GM23338 (cell line): Measurements from ENCODE around the gene ATP9A. TPM values are rescaled to one million over a fixed set of nuclear protein-coding genes. Genes with fewer than 3 reads are reported as not detected.

Experiments
- ATAC-seq: fragments of 200-7000 bp; cut with Tn5 transposase; 3 replicates; pipeline ENCODE4 v1.9.1; 2020
- DNase-seq: peaks from one replicate; pipeline ENCODE4 v3.0.0-alpha.2; 2015; ENCODE audit warnings: low spot score
- H2AFZ ChIP-seq: fragments of 200-600 bp; sonication (generic); 2 replicates; pipeline ENCODE4 v1.8.0; 2016; ENCODE audit warnings: antibody characterized with exemption, mild to moderate bottlenecking, moderate library complexity
- H3F3A ChIP-seq: fragments of 200-600 bp; sonication (generic); replicated peaks from 2 replicates; pipeline ENCODE4 v1.8.0; 2017; ENCODE audit warnings: antibody characterized with exemption, mixed run types, low read depth
- H3K27ac ChIP-seq: fragments of 200-600 bp; sonication (generic); 2 replicates; pipeline ENCODE4 v1.6.1; 2016; ENCODE audit warnings: low read depth
- H3K27me3 ChIP-seq: fragments of 200-600 bp; sonication (generic); 2 replicates; pipeline ENCODE4 v1.8.0; 2016; ENCODE audit warnings: mild to moderate bottlenecking, mixed run types, moderate library complexity; ENCODE audit not compliant: insufficient read depth
- H3K36me3 ChIP-seq: fragments of 200-600 bp; sonication (generic); 2 replicates; pipeline ENCODE4 v1.8.0; 2016; ENCODE audit warnings: mild to moderate bottlenecking; ENCODE audit not compliant: insufficient read depth
- H3K4me1 ChIP-seq: fragments of 200-600 bp; sonication (generic); 2 replicates; pipeline ENCODE4 v1.8.0; 2016; ENCODE audit warnings: mild to moderate bottlenecking, moderate library complexity; ENCODE audit not compliant: insufficient read depth
- H3K4me2 ChIP-seq: fragments of 200-600 bp; sonication (generic); 2 replicates; pipeline ENCODE4 v1.7.1; 2017; ENCODE audit warnings: mixed run types
- H3K4me3 ChIP-seq: fragments of 200-600 bp; sonication (generic); 2 replicates; pipeline ENCODE4 v1.6.1; 2016; ENCODE audit warnings: mixed run types
- H3K79me2 ChIP-seq: fragments of 200-600 bp; sonication (generic); replicated peaks from 2 replicates; pipeline ENCODE4 v1.8.0; 2017; ENCODE audit warnings: mild to moderate bottlenecking; ENCODE audit not compliant: insufficient read depth
- H3K9me2 ChIP-seq: fragments of 200-600 bp; sonication (generic); 2 replicates; pipeline ENCODE4 v1.8.0; 2017; ENCODE audit not compliant: insufficient read depth
- H4K20me1 ChIP-seq: fragments of 200-600 bp; sonication (generic); replicated peaks from 2 replicates; pipeline ENCODE4 v1.8.0; 2017; ENCODE audit warnings: mild to moderate bottlenecking; ENCODE audit not compliant: insufficient read depth
- H3K27ac Mint-ChIP-seq: 2 replicates; pipeline ENCODE4 v1.8.0; 2020; ENCODE audit warnings: inconsistent platforms, mild to moderate bottlenecking, moderate library complexity, mixed read lengths
- H3K27me3 Mint-ChIP-seq: 3 replicates; pipeline ENCODE4 v1.8.0; 2022; ENCODE audit warnings: low read depth, mild to moderate bottlenecking, moderate library complexity, mixed read lengths, inconsistent platforms; ENCODE audit not compliant: insufficient read depth, poor library complexity
- H3K36me3 Mint-ChIP-seq: 3 replicates; pipeline ENCODE4 v1.8.0; 2021; ENCODE audit warnings: low read depth, mild to moderate bottlenecking, inconsistent platforms, moderate library complexity, mixed read lengths
- H3K4me1 Mint-ChIP-seq: 3 replicates; pipeline ENCODE4 v1.8.0; 2020; ENCODE audit warnings: mild to moderate bottlenecking, inconsistent platforms, mixed read lengths
- H3K4me3 Mint-ChIP-seq: 3 replicates; pipeline ENCODE4 v1.8.0; 2021; ENCODE audit warnings: moderate library complexity, mild to moderate bottlenecking, inconsistent platforms, mixed read lengths
- H3K9me3 Mint-ChIP-seq: 3 replicates; pipeline ENCODE4 v1.8.0; 2020; ENCODE audit warnings: moderate library complexity, mild to moderate bottlenecking, inconsistent platforms, mixed read lengths
- CREB1 ChIP-seq: fragments of 250-450 bp; sonication (Bioruptor Pico); IDR thresholded peaks from 2 replicates; pipeline ENCODE4 v1.5.0; 2020; ENCODE audit warnings: low read depth, mild to moderate bottlenecking, moderate library complexity
- CTCF ChIP-seq, 2 experiments: fragments of 200-600 bp in 1 of 2; sonication (generic) in 1 of 2; conservative IDR thresholded peaks; 2 replicates each; pipeline versions ENCODE4 v1.5.1 to v1.6.1; 2016 to 2017; ENCODE audit warnings: antibody characterized with exemption in 2 of 2, low read depth in 2 of 2, mild to moderate bottlenecking in 2 of 2, moderate library complexity in 1 of 2
- ETS1 ChIP-seq: IDR thresholded peaks from 2 replicates; pipeline ENCODE4 v1.6.1; 2016; ENCODE audit warnings: antibody characterized with exemption
- EZH2 ChIP-seq: fragments of 200-600 bp; sonication (generic); IDR thresholded peaks from one replicate; pipeline ENCODE4 v1.8.0; 2017; ENCODE audit warnings: antibody characterized with exemption, mild to moderate bottlenecking, low read depth; ENCODE audit not compliant: unreplicated experiment
- EZH2phosphoT487 ChIP-seq: fragments of 200-600 bp; sonication (generic); IDR thresholded peaks from one replicate; pipeline ENCODE4 v1.8.1; 2018; ENCODE audit warnings: antibody characterized with exemption; ENCODE audit not compliant: unreplicated experiment
- JUNB ChIP-seq: IDR thresholded peaks from one replicate; pipeline ENCODE4 v1.6.1; 2016; ENCODE audit warnings: antibody characterized with exemption; ENCODE audit not compliant: unreplicated experiment
- NANOG ChIP-seq: IDR thresholded peaks from 2 replicates; pipeline ENCODE4 v1.6.1; 2016; ENCODE audit warnings: antibody characterized with exemption, borderline replicate concordance
- POLR2AphosphoS5 ChIP-seq: IDR thresholded peaks from 2 replicates; pipeline ENCODE4 v1.6.1; 2016; ENCODE audit warnings: antibody characterized with exemption, low read depth
- REST ChIP-seq: IDR thresholded peaks from one replicate; pipeline ENCODE4 v1.6.1; 2018; ENCODE audit warnings: antibody characterized with exemption; ENCODE audit not compliant: unreplicated experiment
- STAT1 ChIP-seq: IDR thresholded peaks from one replicate; pipeline ENCODE4 v1.6.1; 2016; ENCODE audit warnings: antibody characterized with exemption; ENCODE audit not compliant: unreplicated experiment
- ZNF114 ChIP-seq: fragments of 250-450 bp; sonication (Bioruptor Pico); IDR thresholded peaks from 2 replicates; pipeline ENCODE4 v1.5.0; 2020; ENCODE audit warnings: mild to moderate bottlenecking, moderate library complexity
- ZNF331 ChIP-seq: fragments of 250-450 bp; sonication (Bioruptor Pico); IDR thresholded peaks from 2 replicates; pipeline ENCODE4 v1.5.0; 2020; ENCODE audit warnings: low read depth, mild to moderate bottlenecking, moderate library complexity
- ZNF462 ChIP-seq: fragments of 250-450 bp; sonication (Bioruptor Pico); IDR thresholded peaks from 2 replicates; pipeline ENCODE4 v1.5.0; 2020; ENCODE audit warnings: mild to moderate bottlenecking, moderate library complexity
- polyA plus RNA-seq: library from polyadenylated mRNA; unstranded; fragments of >200 nt; fragmentation: Nextera tagmentation; extraction: Ambion mirVana; gene quantifications from 2 replicates; pipeline ENCODE4 v1.2.1, GENCODE V29; 2016
- total RNA-seq: library from RNA; depleted of rRNA; stranded (reverse); fragments of >200 nt; shearing (Covaris generic); gene quantifications from 2 replicates; pipeline ENCODE4 v1.2.3, GENCODE V29; 2014

The ATP9A gene
- total and polyA plus RNA-seq, 2 experiments from 2014 or later, result 0.94 to 5.9 TPM

GRCh38 chr20:51697096-51697826, 70.9 kb downstream of the ATP9A start:
- Histone ChIP-seq H3K79me2 (no peaks in the 10 kb centered on the region), H3K27me3 (no peaks in the 10 kb centered on the region), H3K27ac (no peak overlapping the region), H3K4me1 (peaks cover 33% of the 10 kb centered on the region), H3K4me3 (no peak overlapping the region), H3K4me2 (peak overlapping the region; percentile 53), H3K9me2 (no peaks in the 10 kb centered on the region), H4K20me1 (no peaks in the 10 kb centered on the region), H2AFZ (no peak overlapping the region), H3K36me3 (no peaks in the 10 kb centered on the region), H3F3A (no peaks in the 10 kb centered on the region)
- Mint-ChIP-seq H3K4me1 (peaks cover 56% of the 10 kb centered on the region), H3K36me3 (no peaks in the 10 kb centered on the region), H3K4me3 (no peak overlapping the region), H3K27ac (peak overlapping the region; percentile 31), H3K9me3 (no peaks in the 10 kb centered on the region; the same call in 2 of the 3 replicates), H3K27me3 (peaks cover 7% of the 10 kb centered on the region)
- TF ChIP-seq CTCF (conservative IDR thresholded peaks at IDR 0.05; ENCODE audit: low read depth in 2 of 2), result no peak
- TF ChIP-seq NANOG, result no peak
- TF ChIP-seq ZNF331 (CRISPR knock-in tag), result no peak
- TF ChIP-seq EZH2phosphoT487, result no peak
- TF ChIP-seq POLR2AphosphoS5, result no peak
- no peak for TF ChIP-seq JUNB
- TF ChIP-seq ZNF114 (CRISPR knock-in tag), result no peak
- no peak for TF ChIP-seq EZH2
- TF ChIP-seq REST, result no peak
- TF ChIP-seq CREB1 (CRISPR knock-in tag), result no peak
- TF ChIP-seq STAT1, result no peak
- TF ChIP-seq ETS1, result no peak
- TF ChIP-seq ZNF462 (CRISPR knock-in tag), result no peak
- ATAC-seq (no peak), DNase-seq (no peak)
